ENCODE data around the gene AREL1. TPM values are rescaled to one million over a fixed set of nuclear protein-coding genes. Genes with fewer than 3 reads are reported as not detected.

AREL1 gene
- total RNA-seq, 1 experiment from 2014 or later = 44.7 TPM

DNA sequence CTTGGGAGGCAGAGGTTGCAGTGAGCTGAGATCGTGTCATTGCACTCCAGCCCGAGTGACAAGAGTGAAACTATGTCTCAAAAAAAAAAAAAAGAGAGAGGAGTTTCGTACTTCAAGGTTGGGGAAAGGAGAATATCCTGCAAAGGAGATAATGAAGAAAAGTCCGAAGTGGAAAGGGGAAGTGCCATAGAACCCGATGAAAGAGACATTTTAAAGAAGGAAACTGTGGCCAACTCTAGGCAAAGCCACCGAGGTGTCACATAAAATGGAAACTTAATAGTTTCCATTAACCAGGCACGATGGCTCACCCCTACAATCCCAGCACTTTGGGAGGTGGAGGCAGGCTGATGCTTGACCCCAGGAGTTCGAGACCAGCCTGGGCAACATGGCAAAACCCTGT lies 85.8 kb downstream of the AREL1 start:
- in situ Hi-C loops (cut with HindIII; ENCODE audit: low pct_unique_long_range_greater_than_20kb, low sequenced_read_pairs) (no loop called here), intact Hi-C loops (cut with micrococcal nuclease; ENCODE audit: unreplicated experiment) (no loop called here)
- Histone ChIP-seq H3K4me1 (ENCODE audit: control insufficient read depth, insufficient read depth, low read length) (0 out of 2 replicates have a peak, but pooled peaks cover under 1% of the 10 kb centered on the region), H3K27me3 (ENCODE audit: control insufficient read depth, insufficient read depth, low read length) (no peaks in the 10 kb centered on the region), H3K36me3 (ENCODE audit: control insufficient read depth, insufficient read depth, low read length) (no peaks in the 10 kb centered on the region), H3K4me3 (ENCODE audit: low read depth in 2 of 2, low read length in 2 of 2) (no peak overlapping the region), H3K27ac (ENCODE audit: low read length) (no peak overlapping the region), H3K9me3 (ENCODE audit: control insufficient read depth, insufficient read depth, low read depth, low read length) (no peaks in the 10 kb centered on the region)
- ChIA-PET POLR2A (no interaction called here), CTCF (no interaction called here)
- no peak for ATAC-seq
- no peak for DNase-seq (ENCODE audit: low read depth, low spot score)
- no peak for TF ChIP-seq POLR2AphosphoS5 (IDR thresholded peaks at IDR 0.05; ENCODE audit: low read depth, low read length)
- TF ChIP-seq, protein P1, sequence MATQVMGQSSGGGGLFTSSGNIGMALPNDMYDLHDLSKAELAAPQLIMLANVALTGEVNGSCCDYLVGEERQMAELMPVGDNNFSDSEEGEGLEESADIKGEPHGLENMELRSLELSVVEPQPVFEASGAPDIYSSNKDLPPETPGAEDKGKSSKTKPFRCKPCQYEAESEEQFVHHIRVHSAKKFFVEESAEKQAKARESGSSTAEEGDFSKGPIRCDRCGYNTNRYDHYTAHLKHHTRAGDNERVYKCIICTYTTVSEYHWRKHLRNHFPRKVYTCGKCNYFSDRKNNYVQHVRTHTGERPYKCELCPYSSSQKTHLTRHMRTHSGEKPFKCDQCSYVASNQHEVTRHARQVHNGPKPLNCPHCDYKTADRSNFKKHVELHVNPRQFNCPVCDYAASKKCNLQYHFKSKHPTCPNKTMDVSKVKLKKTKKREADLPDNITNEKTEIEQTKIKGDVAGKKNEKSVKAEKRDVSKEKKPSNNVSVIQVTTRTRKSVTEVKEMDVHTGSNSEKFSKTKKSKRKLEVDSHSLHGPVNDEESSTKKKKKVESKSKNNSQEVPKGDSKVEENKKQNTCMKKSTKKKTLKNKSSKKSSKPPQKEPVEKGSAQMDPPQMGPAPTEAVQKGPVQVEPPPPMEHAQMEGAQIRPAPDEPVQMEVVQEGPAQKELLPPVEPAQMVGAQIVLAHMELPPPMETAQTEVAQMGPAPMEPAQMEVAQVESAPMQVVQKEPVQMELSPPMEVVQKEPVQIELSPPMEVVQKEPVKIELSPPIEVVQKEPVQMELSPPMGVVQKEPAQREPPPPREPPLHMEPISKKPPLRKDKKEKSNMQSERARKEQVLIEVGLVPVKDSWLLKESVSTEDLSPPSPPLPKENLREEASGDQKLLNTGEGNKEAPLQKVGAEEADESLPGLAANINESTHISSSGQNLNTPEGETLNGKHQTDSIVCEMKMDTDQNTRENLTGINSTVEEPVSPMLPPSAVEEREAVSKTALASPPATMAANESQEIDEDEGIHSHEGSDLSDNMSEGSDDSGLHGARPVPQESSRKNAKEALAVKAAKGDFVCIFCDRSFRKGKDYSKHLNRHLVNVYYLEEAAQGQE (IDR thresholded peaks at IDR 0.05; ENCODE audit: insufficient read depth in 1 of 2, low read depth in 2 of 2, low read length in 1 of 2) = no peak
- no peak for TF ChIP-seq TCF7L2 (IDR thresholded peaks at IDR 0.05; ENCODE audit: low read depth, low read length)
- TF ChIP-seq SIN3A (IDR thresholded peaks at IDR 0.05; ENCODE audit: borderline replicate concordance, insufficient read depth, low read depth, low read length) = no peak
- TF ChIP-seq, protein P2, sequence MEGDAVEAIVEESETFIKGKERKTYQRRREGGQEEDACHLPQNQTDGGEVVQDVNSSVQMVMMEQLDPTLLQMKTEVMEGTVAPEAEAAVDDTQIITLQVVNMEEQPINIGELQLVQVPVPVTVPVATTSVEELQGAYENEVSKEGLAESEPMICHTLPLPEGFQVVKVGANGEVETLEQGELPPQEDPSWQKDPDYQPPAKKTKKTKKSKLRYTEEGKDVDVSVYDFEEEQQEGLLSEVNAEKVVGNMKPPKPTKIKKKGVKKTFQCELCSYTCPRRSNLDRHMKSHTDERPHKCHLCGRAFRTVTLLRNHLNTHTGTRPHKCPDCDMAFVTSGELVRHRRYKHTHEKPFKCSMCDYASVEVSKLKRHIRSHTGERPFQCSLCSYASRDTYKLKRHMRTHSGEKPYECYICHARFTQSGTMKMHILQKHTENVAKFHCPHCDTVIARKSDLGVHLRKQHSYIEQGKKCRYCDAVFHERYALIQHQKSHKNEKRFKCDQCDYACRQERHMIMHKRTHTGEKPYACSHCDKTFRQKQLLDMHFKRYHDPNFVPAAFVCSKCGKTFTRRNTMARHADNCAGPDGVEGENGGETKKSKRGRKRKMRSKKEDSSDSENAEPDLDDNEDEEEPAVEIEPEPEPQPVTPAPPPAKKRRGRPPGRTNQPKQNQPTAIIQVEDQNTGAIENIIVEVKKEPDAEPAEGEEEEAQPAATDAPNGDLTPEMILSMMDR (IDR thresholded peaks at IDR 0.05) = no peak
- no TSS peak for BruUV-seq (replicated peaks)

DNA sequence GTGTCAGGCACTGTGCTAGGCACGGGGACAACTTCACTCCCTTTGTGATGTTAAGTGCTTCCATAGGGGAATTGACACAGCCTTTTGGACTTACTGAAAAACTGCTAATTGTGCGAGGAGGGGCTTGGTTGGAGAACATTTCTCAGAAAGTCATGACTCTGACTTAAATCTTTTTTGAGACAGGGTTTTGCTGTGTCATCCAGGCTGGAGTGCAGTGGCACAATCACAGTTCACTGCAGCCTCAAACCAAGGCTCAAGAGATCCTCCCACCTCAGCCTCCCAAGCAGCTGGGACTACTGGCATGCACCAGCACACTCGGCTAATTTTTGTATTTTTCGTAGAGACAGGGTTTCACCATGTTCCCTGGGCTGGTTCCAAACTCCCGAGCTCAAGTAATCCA lies 90.6 kb downstream of the AREL1 start:
- DNase-seq (ENCODE audit: low read depth, low spot score) (no peak), ATAC-seq (no peak)
- BruUV-seq (replicated peaks) = no TSS peak
- Histone ChIP-seq H3K36me3 (ENCODE audit: control insufficient read depth, insufficient read depth, low read length) (no peaks in the 10 kb centered on the region), H3K27ac (ENCODE audit: low read length) (peak overlapping the region; percentile 95), H3K4me3 (ENCODE audit: low read depth in 2 of 2, low read length in 2 of 2) (no peak overlapping the region), H3K4me1 (ENCODE audit: control insufficient read depth, insufficient read depth, low read length) (peaks cover 49% of the 10 kb centered on the region), H3K27me3 (ENCODE audit: control insufficient read depth, insufficient read depth, low read length) (no peaks in the 10 kb centered on the region), H3K9me3 (ENCODE audit: control insufficient read depth, insufficient read depth, low read depth, low read length) (no peaks in the 10 kb centered on the region)
- in situ Hi-C loops (cut with HindIII; ENCODE audit: low pct_unique_long_range_greater_than_20kb, low sequenced_read_pairs) (no loop called here), intact Hi-C loops (cut with micrococcal nuclease; ENCODE audit: unreplicated experiment) (no loop called here)
- CTCF ChIA-PET = no interaction called here
- POLR2A ChIA-PET = interaction anchor here (0.9 kb wide), 1 partner anchor 23 kb away, joined by 3 read pairs; no protein-coding TSS in a partner anchor
- TF ChIP-seq, protein P2 (IDR thresholded peaks at IDR 0.05) = no peak
- no peak for TF ChIP-seq TCF7L2 (IDR thresholded peaks at IDR 0.05; ENCODE audit: low read depth, low read length)
- TF ChIP-seq SIN3A (IDR thresholded peaks at IDR 0.05; ENCODE audit: borderline replicate concordance, insufficient read depth, low read depth, low read length) = no peak
